Esophagus (tissue), 2 donors: Measurements from ENCODE around the gene SLC26A8. TPM values are rescaled to one million over a fixed set of nuclear protein-coding genes. Genes with fewer than 3 reads are reported as not detected.

Experiments used
- H3K27ac ChIP-seq, 2 donors: one replicate each; pipeline ENCODE4 v1.5.1; 2013; ENCODE audit warnings: low read depth in 2 of 2, mild to moderate bottlenecking in 2 of 2, inconsistent platforms in 1 of 2, low read length in 1 of 2, moderate library complexity in 1 of 2
- H3K27me3 ChIP-seq, 2 donors: one replicate each; pipeline ENCODE4 v1.6.1; 2013; ENCODE audit warnings: low read length in 2 of 2, control low read depth in 1 of 2, mild to moderate bottlenecking in 1 of 2; ENCODE audit not compliant: insufficient read depth in 2 of 2, control insufficient read depth in 1 of 2
- H3K36me3 ChIP-seq, 2 donors: one replicate each; pipeline ENCODE4 v1.6.1; 2013; ENCODE audit warnings: low read length in 1 of 2; ENCODE audit not compliant: control insufficient read depth in 2 of 2, insufficient read depth in 2 of 2
- H3K4me1 ChIP-seq, 2 donors: one replicate each; pipeline ENCODE4 v1.6.1; 2013; ENCODE audit warnings: low read length in 1 of 2; ENCODE audit not compliant: control insufficient read depth in 2 of 2, insufficient read depth in 2 of 2
- H3K4me3 ChIP-seq, 2 donors: one replicate each; pipeline ENCODE4 v1.5.1; 2013; ENCODE audit warnings: low read length in 2 of 2, mild to moderate bottlenecking in 2 of 2, low read depth in 1 of 2, moderate library complexity in 1 of 2
- H3K9me3 ChIP-seq, 2 donors: one replicate each; pipeline ENCODE4 v1.6.1; 2013; ENCODE audit warnings: mild to moderate bottlenecking in 2 of 2, low read depth in 1 of 2, low read length in 1 of 2, moderate library complexity in 1 of 2; ENCODE audit not compliant: control insufficient read depth in 2 of 2, insufficient read depth in 1 of 2
- WGBS, 2 donors: extraction: QIAGEN DNeasy Blood & Tissue Kit; methylation state at CpG; one replicate each; pipeline ENCODE4 v1.1.7; 2013; 5-methylcytosine and 5-hydroxymethylcytosine counted together
- polyA plus RNA-seq, 2 donors: library from polyadenylated mRNA; stranded (reverse); fragments of 200-250 nt; gene quantifications; one replicate each; pipeline ENCODE4 v1.2.3, GENCODE V29; 2013
- donor health status: healthy with polysubstance abuse.
- donor health status: Bipolar disorder and iron deficiency.

The SLC26A8 gene
- polyA plus RNA-seq, 2 donors = 0.04 TPM; not detected in 1

DNA sequence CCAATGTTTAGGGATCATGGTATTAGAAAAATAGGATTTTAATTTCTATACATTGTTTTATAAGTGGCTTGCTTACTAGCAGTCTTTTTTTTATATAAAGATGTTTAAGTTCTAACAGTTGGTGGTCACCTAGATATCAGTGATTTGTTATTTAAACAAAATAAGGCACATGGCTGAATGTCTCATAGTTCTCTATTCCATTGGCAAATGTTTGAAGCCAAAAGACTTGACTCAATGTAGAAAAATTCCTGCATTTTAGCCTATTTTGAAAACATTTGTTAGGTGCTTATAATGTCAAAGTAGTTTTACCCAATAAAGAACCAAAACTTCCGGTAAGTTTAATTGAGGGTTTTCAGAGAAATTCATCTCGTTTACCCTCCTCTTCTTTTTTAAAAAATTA lies 30.0 kb upstream of the SLC26A8 start:
- Histone ChIP-seq H3K4me3 (no peak overlapping the region), H3K36me3 (peaks cover 0 to 2% of the 10 kb centered on the region in 2 donors), H3K27me3 (no peaks in the 10 kb centered on the region), H3K27ac (no peak overlapping the region), H3K4me1 (peaks cover 2 to 4% of the 10 kb centered on the region in 2 donors), H3K9me3 (no peaks in the 10 kb centered on the region)
- WGBS, 2 donors = 76 to 78% methylated on average over 2 of the region's 2 CpGs

- H3K9me3 ChIP-seq = no peaks in the 10 kb centered on the region
- H3K4me1 ChIP-seq = peaks cover 2 to 4% of the 10 kb centered on the region in 2 donors
- H3K27me3 ChIP-seq = no peaks in the 10 kb centered on the region
- no peaks in the 10 kb centered on the region for H3K36me3 ChIP-seq
- no peak overlapping the region for H3K4me3 ChIP-seq
- WGBS, 2 donors = 63 to 82% methylated on average over 2 of the region's 2 CpGs
- H3K27ac ChIP-seq = no peak overlapping the region
These were observed 29.4 kb upstream of the SLC26A8 start for GRCh38 chr6:36053878-36054277.

DNA sequence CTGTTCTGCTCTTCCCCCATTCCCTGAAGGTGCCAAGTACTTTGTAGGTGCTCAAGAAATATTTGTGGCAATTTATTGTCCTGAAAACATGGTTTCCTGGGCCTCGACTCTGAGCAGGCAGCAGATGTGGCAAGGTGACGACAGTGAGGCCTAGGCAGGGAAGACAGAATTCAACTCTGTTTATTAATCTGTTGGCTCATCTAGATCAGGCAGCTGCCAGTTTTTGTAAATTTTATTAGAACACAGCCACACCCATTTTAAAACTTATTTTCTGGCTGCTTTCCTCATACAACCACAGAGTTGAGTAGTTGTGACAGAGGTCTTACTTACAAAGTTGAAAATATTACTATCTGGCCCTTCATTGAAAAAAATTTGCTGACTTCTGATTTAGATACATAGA lies 27.7 kb upstream of the SLC26A8 start:
- Histone ChIP-seq H3K27ac (peak overlapping the region in 1 of 2 donors; percentile 60), H3K27me3 (no peaks in the 10 kb centered on the region), H3K9me3 (no peaks in the 10 kb centered on the region), H3K4me1 (peaks cover 2 to 4% of the 10 kb centered on the region in 2 donors), H3K4me3 (no peak overlapping the region), H3K36me3 (no peaks in the 10 kb centered on the region)
- 22 to 38% methylated on average over 2 of the region's 2 CpGs for WGBS, 2 donors

DNA sequence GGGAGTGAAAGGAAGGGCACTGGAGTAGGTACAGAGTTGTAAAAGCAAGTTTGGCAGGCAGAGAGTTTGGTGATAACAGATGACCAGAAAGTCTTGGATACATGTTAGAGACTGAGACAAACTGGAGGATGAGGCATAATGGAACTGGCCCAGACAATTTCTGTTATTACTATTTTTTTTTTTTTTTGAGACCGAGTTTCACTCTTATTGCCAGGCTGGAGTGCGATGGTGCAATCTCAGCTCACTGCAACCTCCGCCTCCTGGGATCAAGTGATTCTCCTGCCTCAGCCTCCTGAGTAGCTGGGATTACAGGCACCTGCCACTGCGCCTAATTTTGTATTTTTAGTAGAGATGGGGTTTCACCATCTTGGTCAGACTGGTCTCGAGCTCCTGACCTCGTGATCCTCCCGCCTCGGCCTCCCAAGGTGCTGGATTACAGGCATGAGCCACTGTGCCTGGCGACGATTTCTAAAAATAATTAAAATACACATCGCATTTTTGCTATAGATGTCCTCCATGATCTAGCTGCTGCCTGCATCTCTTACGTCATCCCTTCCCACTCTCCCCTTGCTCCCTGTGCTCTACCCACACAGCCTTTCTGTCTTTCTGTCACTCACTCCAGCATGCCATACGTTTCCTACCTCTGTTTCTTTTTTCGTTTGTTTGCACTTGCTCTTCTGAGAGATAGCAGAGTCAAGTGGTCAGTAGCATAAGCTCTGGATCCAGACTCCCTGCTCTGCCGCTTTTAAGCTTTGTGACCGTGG lies 26.7 kb upstream of the SLC26A8 start:
- H3K4me1 ChIP-seq = peaks cover 2 to 4% of the 10 kb centered on the region in 2 donors
- H3K9me3 ChIP-seq = no peaks in the 10 kb centered on the region
- no peaks in the 10 kb centered on the region for H3K27me3 ChIP-seq
- no peaks in the 10 kb centered on the region for H3K36me3 ChIP-seq
- H3K27ac ChIP-seq = peak overlapping the region in 1 of 2 donors; percentile 10
- no peak overlapping the region for H3K4me3 ChIP-seq
- WGBS, 2 donors = 89 to 90% methylated on average over 16 of the region's 16 CpGs

DNA sequence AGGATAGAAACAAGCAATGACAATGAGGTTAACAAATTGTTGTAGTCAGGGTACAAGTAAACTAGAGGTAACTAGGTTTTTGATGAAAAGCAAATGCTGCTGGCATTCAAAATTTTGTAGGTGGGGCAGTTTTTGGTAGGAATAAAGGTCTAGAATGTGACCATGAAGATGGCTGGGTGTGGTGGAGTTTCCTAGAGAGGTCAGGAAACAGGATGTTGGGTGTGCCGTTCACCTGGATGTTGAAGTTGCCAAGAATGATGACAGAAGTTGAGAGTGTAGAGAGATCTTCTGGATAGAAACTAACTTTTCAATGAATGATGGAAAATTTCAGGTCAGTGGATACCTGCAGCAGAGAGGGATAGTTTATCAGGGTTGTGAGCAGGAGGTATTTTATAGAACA lies 25.9 kb upstream of the SLC26A8 start:
- H3K27me3 ChIP-seq = no peaks in the 10 kb centered on the region
- 27 to 35% methylated on average over 1 of the region's 1 CpG for WGBS, 2 donors
- no peaks in the 10 kb centered on the region for H3K36me3 ChIP-seq
- peaks cover 2 to 4% of the 10 kb centered on the region in 2 donors for H3K4me1 ChIP-seq
- H3K4me3 ChIP-seq = no peak overlapping the region
- no peaks in the 10 kb centered on the region for H3K9me3 ChIP-seq
- peak overlapping the region in 1 of 2 donors; percentile 60 for H3K27ac ChIP-seq

- WGBS, 2 donors = 94 to 97% methylated on average over 2 of the region's 2 CpGs
These were observed 25.1 kb upstream of the SLC26A8 start for GRCh38 chr6:36049582-36049981.

GRCh38 chr6:36042618-36043260 lies 18.3 kb upstream of the SLC26A8 start:
- H3K27ac ChIP-seq = peak overlapping the region; percentile 34 to 56
- no peaks in the 10 kb centered on the region for H3K27me3 ChIP-seq
- H3K9me3 ChIP-seq = no peaks in the 10 kb centered on the region
- H3K4me1 ChIP-seq = peaks cover 0 to under 1% of the 10 kb centered on the region in 2 donors
- no peaks in the 10 kb centered on the region for H3K36me3 ChIP-seq
- WGBS, 2 donors = 69 to 74% methylated on average over 12 of the region's 12 CpGs
- no peak overlapping the region for H3K4me3 ChIP-seq

More at GRCh38 chr6:36049582-36049981, 25.1 kb upstream of the SLC26A8 start:
- H3K4me1 ChIP-seq = peaks cover 2 to 4% of the 10 kb centered on the region in 2 donors
- H3K27ac ChIP-seq = peak overlapping the region in 1 of 2 donors; percentile 42
- H3K27me3 ChIP-seq = no peaks in the 10 kb centered on the region
- H3K4me3 ChIP-seq = no peak overlapping the region
- H3K9me3 ChIP-seq = no peaks in the 10 kb centered on the region
- no peaks in the 10 kb centered on the region for H3K36me3 ChIP-seq

DNA sequence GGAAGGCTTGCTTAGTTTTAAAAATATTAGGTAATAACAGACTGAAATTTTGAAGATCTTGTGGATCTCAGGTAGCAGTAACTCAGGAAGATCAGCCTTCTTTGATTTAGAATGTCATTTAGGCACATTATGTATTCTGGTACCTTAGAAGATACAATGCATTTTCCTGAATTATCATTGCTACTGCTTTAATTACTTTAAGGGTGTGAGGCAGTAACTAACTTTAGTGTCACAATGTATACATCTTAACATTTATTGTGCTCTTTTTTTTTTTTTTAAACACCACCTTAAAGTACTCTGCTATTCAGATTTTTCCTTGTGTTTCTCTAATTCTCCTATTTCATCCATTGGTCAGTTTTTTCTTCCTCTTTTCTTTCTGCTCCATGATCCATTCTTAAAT lies 16.5 kb upstream of the SLC26A8 start:
- Histone ChIP-seq H3K36me3 (no peaks in the 10 kb centered on the region), H3K27me3 (no peaks in the 10 kb centered on the region), H3K9me3 (no peaks in the 10 kb centered on the region), H3K27ac (no peak overlapping the region), H3K4me3 (no peak overlapping the region), H3K4me1 (peaks cover 0 to 4% of the 10 kb centered on the region in 2 donors)

- Histone ChIP-seq H3K27ac (no peak overlapping the region), H3K4me3 (no peak overlapping the region), H3K27me3 (no peaks in the 10 kb centered on the region), H3K9me3 (no peaks in the 10 kb centered on the region), H3K36me3 (no peaks in the 10 kb centered on the region), H3K4me1 (peaks cover 0 to 4% of the 10 kb centered on the region in 2 donors)
These were observed 14.7 kb upstream of the SLC26A8 start for GRCh38 chr6:36039112-36039511.
